Measurements from ENCODE around the gene GLI2.

The GLI2 gene

DNA sequence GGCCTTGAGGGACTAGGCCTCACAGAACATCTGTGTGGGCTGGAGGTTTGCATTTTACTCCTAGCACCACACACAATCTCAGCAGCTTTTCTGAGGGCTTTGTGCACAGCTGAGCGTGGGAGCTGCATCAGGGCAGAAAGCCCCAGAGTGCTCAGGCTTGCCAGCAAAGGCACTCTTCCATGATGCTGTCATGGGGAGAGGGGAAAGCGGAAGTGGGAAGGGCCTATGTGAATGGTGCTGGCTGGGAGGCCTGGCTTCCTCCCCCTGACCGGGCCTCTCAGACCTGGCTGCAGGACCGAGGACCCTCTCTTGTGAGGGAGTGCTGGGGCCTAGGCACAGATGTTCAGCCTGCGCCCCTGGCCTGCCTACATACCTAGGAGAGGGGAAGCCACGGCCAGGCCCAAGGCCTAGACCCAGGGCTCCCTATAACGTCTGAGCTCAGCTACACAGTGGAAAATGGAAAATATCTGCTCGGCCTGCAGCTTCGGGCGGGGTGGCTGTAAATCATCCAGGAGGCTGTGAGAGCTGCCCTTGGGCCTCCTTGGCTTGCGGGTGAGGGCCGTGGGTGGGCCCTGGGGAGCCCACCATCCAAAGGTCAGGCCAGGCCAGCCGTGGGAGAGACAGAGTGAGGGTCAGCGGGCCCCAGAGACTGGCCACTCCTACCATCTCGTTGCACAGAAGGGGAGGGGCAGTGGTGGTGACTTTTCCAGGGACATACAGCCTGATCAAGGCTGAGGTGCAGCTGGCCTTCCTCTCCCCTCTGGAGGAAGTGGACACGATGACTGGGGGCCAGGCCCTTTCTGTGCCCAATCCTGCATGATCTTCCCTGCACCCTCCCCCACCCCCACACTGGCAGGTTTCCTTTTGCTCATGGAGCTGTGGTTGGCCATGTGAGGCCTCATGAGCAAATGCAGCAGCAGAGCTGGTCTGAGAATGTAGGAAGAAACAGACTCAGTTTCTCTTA, 22.8 kb downstream of the GLI2 start:
- DNase-seq (ENCODE audit: low read depth), result no peak
- TF ChIP-seq POLR2A (IDR thresholded peaks at IDR 0.05; ENCODE audit: extremely low read depth, insufficient read length) (no peak), MYC (IDR thresholded peaks at IDR 0.05; ENCODE audit: low read depth, low read length) (no peak)
- TF ChIP-seq, protein P1, sequence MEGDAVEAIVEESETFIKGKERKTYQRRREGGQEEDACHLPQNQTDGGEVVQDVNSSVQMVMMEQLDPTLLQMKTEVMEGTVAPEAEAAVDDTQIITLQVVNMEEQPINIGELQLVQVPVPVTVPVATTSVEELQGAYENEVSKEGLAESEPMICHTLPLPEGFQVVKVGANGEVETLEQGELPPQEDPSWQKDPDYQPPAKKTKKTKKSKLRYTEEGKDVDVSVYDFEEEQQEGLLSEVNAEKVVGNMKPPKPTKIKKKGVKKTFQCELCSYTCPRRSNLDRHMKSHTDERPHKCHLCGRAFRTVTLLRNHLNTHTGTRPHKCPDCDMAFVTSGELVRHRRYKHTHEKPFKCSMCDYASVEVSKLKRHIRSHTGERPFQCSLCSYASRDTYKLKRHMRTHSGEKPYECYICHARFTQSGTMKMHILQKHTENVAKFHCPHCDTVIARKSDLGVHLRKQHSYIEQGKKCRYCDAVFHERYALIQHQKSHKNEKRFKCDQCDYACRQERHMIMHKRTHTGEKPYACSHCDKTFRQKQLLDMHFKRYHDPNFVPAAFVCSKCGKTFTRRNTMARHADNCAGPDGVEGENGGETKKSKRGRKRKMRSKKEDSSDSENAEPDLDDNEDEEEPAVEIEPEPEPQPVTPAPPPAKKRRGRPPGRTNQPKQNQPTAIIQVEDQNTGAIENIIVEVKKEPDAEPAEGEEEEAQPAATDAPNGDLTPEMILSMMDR (IDR thresholded peaks at IDR 0.05; ENCODE audit: low read depth, low read length), result no peak
- TF ChIP-seq, protein P2, sequence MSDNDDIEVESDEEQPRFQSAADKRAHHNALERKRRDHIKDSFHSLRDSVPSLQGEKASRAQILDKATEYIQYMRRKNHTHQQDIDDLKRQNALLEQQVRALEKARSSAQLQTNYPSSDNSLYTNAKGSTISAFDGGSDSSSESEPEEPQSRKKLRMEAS (IDR thresholded peaks at IDR 0.05; ENCODE audit: low read depth, low read length), result no peak
- H3K4me3 ChIP-seq (ENCODE audit: low read depth, low read length), result no peak overlapping the region

DNA sequence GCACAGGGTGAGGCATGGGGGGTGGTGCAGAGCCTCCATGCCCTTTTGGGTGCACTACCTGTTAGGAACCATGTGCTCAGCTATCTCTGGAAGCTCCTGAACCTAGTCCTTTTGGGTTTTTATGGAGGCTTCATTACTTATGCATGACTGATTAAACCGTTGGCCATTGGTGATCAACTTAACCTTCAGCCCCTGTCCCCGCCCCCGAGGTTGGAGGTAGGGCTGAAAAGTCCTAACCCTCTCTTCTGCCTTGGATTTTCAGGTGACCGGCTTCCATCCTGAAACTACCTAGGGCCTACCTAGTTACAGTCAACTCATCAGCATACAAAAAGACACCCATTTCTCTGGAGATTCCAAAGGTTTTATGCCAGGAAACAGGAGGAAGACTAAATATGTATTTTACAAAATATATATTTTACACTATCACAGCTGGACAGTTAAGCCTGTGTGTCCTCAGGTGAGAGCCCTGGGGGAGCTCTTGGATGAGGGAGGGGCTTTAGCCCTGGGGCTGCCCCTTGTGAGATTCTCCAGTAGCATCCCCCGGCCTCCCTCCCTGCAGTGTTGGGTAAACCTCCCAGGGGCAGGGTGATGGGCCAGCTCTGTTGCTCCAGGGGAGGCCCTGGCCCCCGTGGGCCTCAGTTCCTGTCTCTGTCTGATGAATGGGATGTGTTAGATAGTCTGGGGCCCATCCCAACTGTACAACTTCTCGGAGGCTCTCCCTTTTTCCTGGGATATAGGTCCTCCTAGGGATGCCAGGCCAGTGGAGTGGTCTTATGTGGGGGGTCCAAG, 24.1 kb downstream of the GLI2 start:
- no peak for DNase-seq (ENCODE audit: low read depth)
- TF ChIP-seq, protein P2 (IDR thresholded peaks at IDR 0.05; ENCODE audit: low read depth, low read length), result no peak
- TF ChIP-seq MYC (IDR thresholded peaks at IDR 0.05; ENCODE audit: low read depth, low read length) (no peak), POLR2A (IDR thresholded peaks at IDR 0.05; ENCODE audit: extremely low read depth, insufficient read length) (no peak)
- TF ChIP-seq, protein P1 (IDR thresholded peaks at IDR 0.05; ENCODE audit: low read depth, low read length), result no peak
- no peak overlapping the region for H3K4me3 ChIP-seq (ENCODE audit: low read depth, low read length)

DNA sequence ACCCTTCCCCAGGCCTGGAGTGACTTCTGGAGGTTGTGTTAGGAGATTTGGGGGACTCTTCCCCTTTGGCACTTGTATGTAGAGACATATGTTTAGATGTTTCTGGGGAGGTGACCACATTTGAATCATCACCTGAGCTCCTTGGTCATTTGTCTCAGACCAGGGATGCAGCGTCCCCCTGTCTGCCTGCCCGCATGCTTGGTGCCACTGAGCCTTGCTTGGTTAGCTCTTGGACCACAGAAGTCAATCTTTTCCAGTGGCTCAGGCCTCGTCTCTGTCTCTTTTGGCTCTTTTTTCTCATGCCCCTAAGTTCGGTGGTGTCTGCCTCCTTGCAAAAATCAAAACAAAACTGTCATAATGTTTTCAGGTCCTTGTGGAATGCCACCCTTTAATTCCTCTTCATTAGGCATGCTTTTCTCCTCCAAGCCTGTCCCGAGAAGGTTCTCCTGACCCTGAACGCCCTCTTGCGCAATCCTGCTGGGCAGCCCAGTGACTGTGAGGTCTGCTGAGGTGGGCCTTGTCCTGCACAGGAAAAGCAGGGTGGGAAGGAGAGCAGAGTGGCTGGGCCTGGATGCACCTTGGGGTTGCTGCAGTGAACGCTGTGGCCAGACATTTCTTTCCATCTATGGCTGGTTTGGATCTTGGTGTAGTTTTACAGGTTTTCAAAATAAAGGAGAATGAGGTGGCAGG, 24.9 kb downstream of the GLI2 start:
- no peak for DNase-seq (ENCODE audit: low read depth)
- H3K4me3 ChIP-seq (ENCODE audit: low read depth, low read length), result no peak overlapping the region
- TF ChIP-seq MYC (IDR thresholded peaks at IDR 0.05; ENCODE audit: low read depth, low read length) (no peak), POLR2A (IDR thresholded peaks at IDR 0.05; ENCODE audit: extremely low read depth, insufficient read length) (no peak)
- TF ChIP-seq, protein P2 (IDR thresholded peaks at IDR 0.05; ENCODE audit: low read depth, low read length), result no peak
- TF ChIP-seq, protein P1 (IDR thresholded peaks at IDR 0.05; ENCODE audit: low read depth, low read length), result no peak

DNA sequence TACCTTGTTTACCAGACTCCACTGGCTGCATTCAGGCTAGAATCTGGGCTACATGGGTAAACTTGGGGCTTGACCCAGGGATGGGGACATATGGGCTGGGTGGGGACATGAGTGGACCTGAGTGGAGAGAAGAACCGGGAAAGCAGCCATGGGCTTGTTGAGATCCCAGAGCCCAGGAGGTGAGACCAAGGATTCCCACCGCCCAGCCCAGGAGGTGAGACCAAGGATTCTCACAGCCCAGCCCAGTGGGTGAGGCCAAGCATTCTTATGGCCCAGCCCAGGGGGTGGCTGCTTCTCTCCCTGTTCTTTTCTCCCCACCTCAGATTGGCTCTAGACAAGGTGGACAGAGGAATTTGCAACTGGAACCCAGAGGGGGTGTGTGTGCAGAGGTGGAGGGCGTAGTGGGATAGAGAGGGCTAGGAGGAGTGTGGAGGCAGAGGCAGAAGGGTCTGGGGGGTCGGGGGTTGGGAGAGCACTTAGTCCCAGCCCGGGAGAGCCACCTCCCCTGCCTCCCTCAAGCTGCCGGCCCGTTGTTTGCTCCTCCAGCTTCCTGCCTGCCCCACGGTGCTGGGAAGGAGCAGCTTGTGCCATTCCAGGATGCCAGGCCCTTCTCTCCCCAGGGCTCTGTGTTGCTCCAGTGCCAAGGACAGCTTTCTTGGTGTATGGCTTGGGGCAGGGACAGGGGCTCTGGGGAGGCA, 25.6 kb downstream of the GLI2 start:
- TF ChIP-seq POLR2A (IDR thresholded peaks at IDR 0.05; ENCODE audit: extremely low read depth, insufficient read length) (no peak), MYC (IDR thresholded peaks at IDR 0.05; ENCODE audit: low read depth, low read length) (no peak)
- TF ChIP-seq, protein P2 (IDR thresholded peaks at IDR 0.05; ENCODE audit: low read depth, low read length), result no peak
- TF ChIP-seq, protein P1 (IDR thresholded peaks at IDR 0.05; ENCODE audit: low read depth, low read length), result no peak
- DNase-seq (ENCODE audit: low read depth), result no peak
- no peak overlapping the region for H3K4me3 ChIP-seq (ENCODE audit: low read depth, low read length)

DNA sequence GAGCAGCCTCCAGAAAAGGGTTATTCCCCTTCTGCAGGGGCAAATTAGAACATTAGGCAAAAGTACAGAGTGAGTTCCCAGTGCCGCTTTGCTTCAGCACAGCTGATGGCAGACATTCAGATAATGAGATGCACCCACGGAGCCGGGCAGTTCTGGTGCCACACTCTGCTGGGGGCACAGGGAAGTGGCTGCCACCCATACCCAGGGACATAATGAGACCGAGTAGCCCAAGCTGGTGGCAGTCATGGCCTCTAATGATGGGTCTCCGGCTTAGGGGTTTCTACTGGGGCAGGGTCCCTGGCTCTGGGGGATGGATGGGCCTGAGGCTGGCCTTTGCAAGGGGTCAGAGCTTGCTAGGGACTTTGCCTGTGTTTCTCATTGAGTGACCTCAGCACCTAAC, 26.2 kb downstream of the GLI2 start:
- TF ChIP-seq, protein P2 (IDR thresholded peaks at IDR 0.05; ENCODE audit: low read depth, low read length), result no peak
- TF ChIP-seq POLR2A (IDR thresholded peaks at IDR 0.05; ENCODE audit: extremely low read depth, insufficient read length) (no peak), MYC (IDR thresholded peaks at IDR 0.05; ENCODE audit: low read depth, low read length) (no peak)
- TF ChIP-seq, protein P1 (IDR thresholded peaks at IDR 0.05; ENCODE audit: low read depth, low read length), result no peak
- H3K4me3 ChIP-seq (ENCODE audit: low read depth, low read length), result no peak overlapping the region
- no peak for DNase-seq (ENCODE audit: low read depth)

Data from NB4 (cell line).